ENCODE results near the gene GALNT9.

DNA sequence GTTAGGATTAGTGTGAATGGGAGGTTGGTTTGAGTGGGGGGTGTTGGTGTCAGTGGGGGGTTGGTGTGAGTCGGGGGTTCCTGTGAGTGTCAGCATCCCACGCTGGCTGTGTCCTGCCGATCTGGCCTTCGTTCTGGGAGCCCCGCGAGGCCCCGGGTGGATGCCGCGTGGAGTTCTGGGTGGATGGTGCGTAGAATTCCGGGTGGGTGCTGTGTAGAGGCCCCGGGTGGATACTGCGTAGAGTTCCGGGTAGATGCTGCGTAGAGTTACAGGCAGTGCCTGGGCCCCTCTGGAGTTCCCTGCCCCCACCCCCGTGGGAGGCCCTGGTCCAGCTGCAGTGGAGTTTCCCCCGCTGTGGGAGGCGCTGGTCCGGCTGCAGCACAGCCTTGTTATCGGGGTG lies 176.4 kb downstream of the GALNT9 start:
- TF ChIP-seq POLR2A (IDR thresholded peaks at IDR 0.05) (no peak), POLR2AphosphoS5 (IDR thresholded peaks at IDR 0.05) (no peak)
- TF ChIP-seq, protein P1, sequence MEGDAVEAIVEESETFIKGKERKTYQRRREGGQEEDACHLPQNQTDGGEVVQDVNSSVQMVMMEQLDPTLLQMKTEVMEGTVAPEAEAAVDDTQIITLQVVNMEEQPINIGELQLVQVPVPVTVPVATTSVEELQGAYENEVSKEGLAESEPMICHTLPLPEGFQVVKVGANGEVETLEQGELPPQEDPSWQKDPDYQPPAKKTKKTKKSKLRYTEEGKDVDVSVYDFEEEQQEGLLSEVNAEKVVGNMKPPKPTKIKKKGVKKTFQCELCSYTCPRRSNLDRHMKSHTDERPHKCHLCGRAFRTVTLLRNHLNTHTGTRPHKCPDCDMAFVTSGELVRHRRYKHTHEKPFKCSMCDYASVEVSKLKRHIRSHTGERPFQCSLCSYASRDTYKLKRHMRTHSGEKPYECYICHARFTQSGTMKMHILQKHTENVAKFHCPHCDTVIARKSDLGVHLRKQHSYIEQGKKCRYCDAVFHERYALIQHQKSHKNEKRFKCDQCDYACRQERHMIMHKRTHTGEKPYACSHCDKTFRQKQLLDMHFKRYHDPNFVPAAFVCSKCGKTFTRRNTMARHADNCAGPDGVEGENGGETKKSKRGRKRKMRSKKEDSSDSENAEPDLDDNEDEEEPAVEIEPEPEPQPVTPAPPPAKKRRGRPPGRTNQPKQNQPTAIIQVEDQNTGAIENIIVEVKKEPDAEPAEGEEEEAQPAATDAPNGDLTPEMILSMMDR (IDR thresholded peaks at IDR 0.05): no peak

Measured in sigmoid colon (tissue), 4 donors.